B cell (primary cell): ENCODE results near the gene ELMO3. TPM values are rescaled to one million over a fixed set of nuclear protein-coding genes. Genes with fewer than 3 reads are reported as not detected.

Experiments used
- ATAC-seq: fragments of 200-7000 bp; cut with Tn5 transposase; one replicate; pipeline ENCODE4 v1.10.0; 2021; ENCODE audit warnings: low read depth, mild to moderate bottlenecking, moderate number of reproducible peaks, moderate library complexity
- CTCF ChIA-PET: fragments of 350-600 bp; sonication (Branson Sonifier 250); formaldehyde crosslinking; loops from one replicate; lab custom pipeline; 2021; ENCODE audit warnings: antibody characterized with exemption, inconsistent platforms; lab: Charles Lee
- POLR2A ChIA-PET: fragments of 350-600 bp; sonication (Branson Sonifier 250); formaldehyde crosslinking; loops from one replicate; lab custom pipeline; 2021; ENCODE audit warnings: antibody characterized with exemption; lab: Charles Lee
- DNase-seq: peaks from one replicate; pipeline ENCODE4 v3.0.0; 2013
- H2AFZ ChIP-seq: 2 replicates; pipeline ENCODE4 v1.6.1; 2012; ENCODE audit warnings: mild to moderate bottlenecking, low read depth, low read length; ENCODE audit not compliant: insufficient read depth, poor library complexity, severe bottlenecking
- H3K27ac ChIP-seq, 2 donors: 1 replicate in 1 of 2; 2 replicates in 1 of 2; pipeline ENCODE4 v1.5.1; 2012 to 2013; ENCODE audit warnings: low read length in 2 of 2, mild to moderate bottlenecking in 2 of 2, moderate library complexity in 1 of 2
- H3K27me3 ChIP-seq, 4 experiments: fragments of 200-600 bp in 1 of 4; sonication (generic) in 1 of 4; replicated peaks in 1 of 4; 1 replicate in 2 of 4; 2 replicates in 2 of 4; pipeline versions ENCODE4 v1.6.1 to v1.7.0; 2013 to 2016; ENCODE audit warnings: low read length in 3 of 4, mild to moderate bottlenecking in 2 of 4, mixed read lengths in 1 of 4, moderate library complexity in 1 of 4; ENCODE audit not compliant: insufficient read depth in 4 of 4, control insufficient read depth in 3 of 4; ENCODE audit errors: control extremely low read depth in 1 of 4
- H3K36me3 ChIP-seq, 2 experiments: replicated peaks in 1 of 2; 1 replicate in 1 of 2; 2 replicates in 1 of 2; pipeline versions ENCODE4 v1.6.1 to v1.7.1; 2013; ENCODE audit warnings: low read length in 1 of 2; ENCODE audit not compliant: insufficient read depth in 2 of 2, control insufficient read depth in 1 of 2; ENCODE audit errors: control extremely low read depth in 1 of 2, extremely low read depth in 1 of 2
- H3K4me1 ChIP-seq, 2 donors: fragments of 200-600 bp in 1 of 2; sonication (generic) in 1 of 2; 1 replicate in 1 of 2; 2 replicates in 1 of 2; pipeline versions ENCODE4 v1.5.1 to v1.6.1; 2013 to 2017; ENCODE audit warnings: low read length in 2 of 2; ENCODE audit not compliant: control insufficient read depth in 2 of 2, insufficient read depth in 2 of 2
- H3K4me2 ChIP-seq: replicated peaks from 2 replicates; pipeline ENCODE3; 2012; ENCODE audit warnings: mild to moderate bottlenecking, low read depth, low read length; ENCODE audit not compliant: poor library complexity, severe bottlenecking
- H3K4me3 ChIP-seq, 5 experiments: fragments of 200-600 bp in 1 of 5; sonication (generic) in 1 of 5; 1 replicate in 3 of 5; 2 replicates in 2 of 5; pipeline versions ENCODE4 v1.5.1 to v1.7.0; 2011 to 2016; ENCODE audit warnings: low read length in 4 of 5, mild to moderate bottlenecking in 4 of 5, low read depth in 2 of 5, control low read depth in 1 of 5, moderate library complexity in 1 of 5; ENCODE audit not compliant: insufficient read depth in 1 of 5; ENCODE audit errors: control extremely low read depth in 1 of 5, extremely low read depth in 1 of 5
- H3K79me2 ChIP-seq: fragments of 200-600 bp; sonication (generic); one replicate; pipeline ENCODE4 v1.6.0; 2016; ENCODE audit warnings: low read length; ENCODE audit not compliant: control insufficient read depth, insufficient read depth
- H3K9ac ChIP-seq: fragments of 200-600 bp; sonication (generic); 2 replicates; pipeline ENCODE4 v1.6.1; 2017; ENCODE audit warnings: mild to moderate bottlenecking, low read length, moderate library complexity
- H3K9me3 ChIP-seq, 3 donors: one replicate each; pipeline versions ENCODE4 v1.6.1 to v1.7.1; 2013; ENCODE audit warnings: low read length in 2 of 3; ENCODE audit not compliant: control insufficient read depth in 2 of 3, insufficient read depth in 1 of 3; ENCODE audit errors: control extremely low read depth in 1 of 3
- H4K20me1 ChIP-seq: 2 replicates; pipeline ENCODE4 v1.6.0; 2012; ENCODE audit warnings: mild to moderate bottlenecking, low read length; ENCODE audit not compliant: insufficient read depth, control insufficient read depth, poor library complexity, severe bottlenecking
- H3K27ac Mint-ChIP-seq: one replicate; pipeline ENCODE4 v1.8.0; 2021; ENCODE audit warnings: mixed read lengths
- H3K27me3 Mint-ChIP-seq: one replicate; pipeline ENCODE4 v1.8.0; 2021; ENCODE audit warnings: mixed read lengths
- H3K4me1 Mint-ChIP-seq: one replicate; pipeline ENCODE4 v1.8.0; 2021; ENCODE audit warnings: mixed read lengths
- H3K4me3 Mint-ChIP-seq: one replicate; pipeline ENCODE4 v1.8.0; 2021; ENCODE audit warnings: mixed read lengths
- H3K9me3 Mint-ChIP-seq: one replicate; pipeline ENCODE4 v1.8.0; 2022; ENCODE audit warnings: mixed read lengths; ENCODE audit not compliant: insufficient read depth
- CTCF ChIP-seq: fragments of 200-600 bp; IDR thresholded peaks from one replicate; pipeline ENCODE4 v1.8.0; 2022; ENCODE audit warnings: antibody characterized with exemption, mild to moderate bottlenecking
- EZH2 ChIP-seq: IDR thresholded peaks from 2 replicates; pipeline ENCODE4 v1.6.1; 2012; ENCODE audit warnings: borderline replicate concordance, low read depth, mild to moderate bottlenecking, moderate library complexity, low read length; ENCODE audit not compliant: insufficient read depth, poor library complexity, severe bottlenecking
- WGBS: methylation state at CpG from one replicate; pipeline ENCODE4 v1.1.5; 2013; ENCODE audit warnings: missing lambda C conversion rate; ENCODE audit not compliant: insufficient coverage; 5-methylcytosine and 5-hydroxymethylcytosine counted together
- intact Hi-C: fragments of 100-400 bp; cut with micrococcal nuclease; formaldehyde crosslinking; loops from one replicate; pipeline ENCODE4 v1.10.0; 2022
- polyA plus RNA-seq: library from polyadenylated mRNA; depleted of rRNA; stranded (reverse); fragments of >200 nt; gene quantifications from 2 replicates; pipeline ENCODE4 v1.2.3, GENCODE V29; 2012
- total RNA-seq, 2 donors: library from RNA; stranded (reverse); fragments of 120-200 nt in 1 of 2; gene quantifications; 1 replicate in 1 of 2; 2 replicates in 1 of 2; pipeline versions ENCODE4 v1.2.3 to v1.2.4, GENCODE V29; 2013 to 2022

The ELMO3 gene
- total and polyA plus RNA-seq, 2 donors (not counting 1 experiment from before 2014, with no cell fraction given): 9.1 to 9.6 TPM

GRCh38 chr16:67247192-67248072 is 48.5 kb downstream of the ELMO3 start, which contains the start of gene FHOD1:
Gene FHOD1, minus strand, starts transcription at chr16:67247481. Its CDS starts 71 bp downstream, at chr16:67247410.
- Histone ChIP-seq H3K9me3 (no peaks in the 10 kb centered on the region), H4K20me1 (peaks cover 8% of the 10 kb centered on the region), H3K4me3 (peak within 1 kb of the TSS; percentile 70 to 97 (median 79)), H3K79me2 (peaks cover 13% of the 10 kb centered on the region), H2AFZ (peak within 1 kb of the TSS; percentile 86), H3K4me1 (peaks cover 46 to 55% of the 10 kb centered on the region in 2 donors), H3K27me3 (peaks cover 0 to 17% (median 13%) of the 10 kb centered on the region in 4 experiments), H3K27ac (peak within 1 kb of the TSS; percentile 16 to 48), H3K36me3 (no peaks in the 10 kb centered on the region), H3K4me2 (peak within 1 kb of the TSS; percentile 100), H3K9ac (peak within 1 kb of the TSS; percentile 81)
- Mint-ChIP-seq H3K27ac (peak within 1 kb of the TSS; percentile 90), H3K4me3 (peak within 1 kb of the TSS; percentile 96), H3K27me3 (peaks cover 9% of the 10 kb centered on the region), H3K9me3 (no peaks in the 10 kb centered on the region), H3K4me1 (peaks cover 53% of the 10 kb centered on the region)
- ATAC-seq: peak; percentile 75
- WGBS: under 1% methylated on average over 60 of the region's 60 CpGs
- intact Hi-C loops: loop anchor here (1.0 to 10.0 kb wide), 7 partner anchors 20 to 417 kb away; partner anchors contain the start of genes ACD, ATP6V0D1, C16orf86 and E2F4
- TF ChIP-seq CTCF (no peak), EZH2 (no peak)
- DNase-seq: peak; percentile 96
- ChIA-PET POLR2A (interaction anchor here (0.6 to 3.7 kb wide), 5 partner anchors 20 to 277 kb away, joined by 3 to 27 read pairs (median 3); partner anchors contain the start of gene TMEM208), CTCF (interaction anchor here (0.9 to 4.2 kb wide), 7 partner anchors 14 to 233 kb away, joined by 3 to 19 read pairs (median 4); partner anchors contain the start of genes ATP6V0D1 and TMEM208)
